WTC11 (cell line): ENCODE results near the gene NECTIN1. TPM values are rescaled to one million over a fixed set of nuclear protein-coding genes. Genes with fewer than 3 reads are reported as not detected.
A peak's percentile ranks its signal among the peaks of the same experiment; 100 is the strongest.

Experiments
- ATAC-seq: fragments of 200-7000 bp; cut with Tn5 transposase; 2 replicates; pipeline ENCODE4 v1.10.0; 2021; ENCODE audit warnings: mild to moderate bottlenecking, moderate library complexity
- CTCF ChIA-PET: fragments of 300-600 bp; sonication (Branson Sonifier 250); formaldehyde crosslinking; loops from one replicate; lab custom pipeline; 2021; ENCODE audit warnings: antibody characterized with exemption; lab: Charles Lee
- POLR2A ChIA-PET: fragments of 350-600 bp; sonication (Branson Sonifier 250); formaldehyde crosslinking; loops from one replicate; lab custom pipeline; 2021; ENCODE audit warnings: antibody characterized with exemption; lab: Charles Lee
- DNase-seq: peaks from one replicate; pipeline ENCODE4 v3.0.0; 2021; ENCODE audit warnings: low spot score
- H3K27ac Mint-ChIP-seq: 2 replicates; pipeline ENCODE4 v1.8.0; 2021; ENCODE audit warnings: mixed read lengths
- H3K27me3 Mint-ChIP-seq: 2 replicates; pipeline ENCODE4 v1.8.0; 2021; ENCODE audit warnings: low read depth, mild to moderate bottlenecking, moderate library complexity, mixed read lengths
- H3K36me3 Mint-ChIP-seq: 2 replicates; pipeline ENCODE4 v1.8.0; 2021; ENCODE audit warnings: mixed read lengths
- H3K4me1 Mint-ChIP-seq: 2 replicates; pipeline ENCODE4 v1.8.0; 2022; ENCODE audit warnings: mixed read lengths
- H3K4me3 Mint-ChIP-seq: 2 replicates; pipeline ENCODE4 v1.8.0; 2021; ENCODE audit warnings: mild to moderate bottlenecking, moderate library complexity, mixed read lengths
- H3K9me3 Mint-ChIP-seq: 2 replicates; pipeline ENCODE4 v1.8.0; 2021; ENCODE audit warnings: mixed read lengths
- EMX1 ChIP-seq: fragments of 250-450 bp; sonication (Bioruptor Pico); IDR thresholded peaks from 2 replicates; pipeline ENCODE4 v1.8.0; 2021; ENCODE audit warnings: mild to moderate bottlenecking
- ETV6 ChIP-seq: sonication (generic); formaldehyde crosslinking; IDR thresholded peaks from 2 replicates; pipeline ENCODE4 v1.8.1; 2022; ENCODE audit warnings: mild to moderate bottlenecking, missing genetic modification reagents
- FOXP1 ChIP-seq: sonication (generic); formaldehyde crosslinking; IDR thresholded peaks from 2 replicates; pipeline ENCODE4 v1.8.0; 2022; ENCODE audit warnings: missing genetic modification reagents, mild to moderate bottlenecking, moderate library complexity, borderline replicate concordance
- NFATC4 ChIP-seq: fragments of 250-450 bp; sonication (Bioruptor Pico); IDR thresholded peaks from 2 replicates; pipeline ENCODE4 v1.9.0; 2021; ENCODE audit warnings: mild to moderate bottlenecking
- ZNF138 ChIP-seq: sonication (generic); formaldehyde crosslinking; conservative IDR thresholded peaks from 2 replicates; pipeline ENCODE4 v1.8.1; 2022; ENCODE audit warnings: mild to moderate bottlenecking, moderate library complexity, missing genetic modification reagents
- total RNA-seq: library from RNA; stranded (reverse); gene quantifications from 3 replicates; pipeline ENCODE4 v1.2.3, GENCODE V29; 2021
- TF ChIP-seq, protein P1 (sequence below): fragments of 250-450 bp; sonication (Bioruptor Pico); IDR thresholded peaks from 2 replicates; pipeline ENCODE4 v1.9.0; 2021; ENCODE audit warnings: mild to moderate bottlenecking
- TF ChIP-seq, protein P2 (sequence below): sonication (generic); formaldehyde crosslinking; IDR thresholded peaks from 2 replicates; pipeline ENCODE4 v1.8.0; 2023; ENCODE audit warnings: missing genetic modification reagents, mild to moderate bottlenecking, borderline replicate concordance
- TF ChIP-seq, protein P3 (sequence below): sonication (generic); formaldehyde crosslinking; IDR thresholded peaks from 2 replicates; pipeline ENCODE4 v1.8.0; 2022; ENCODE audit warnings: mild to moderate bottlenecking, missing genetic modification reagents
- TF ChIP-seq, protein P4 (sequence below): sonication (generic); formaldehyde crosslinking; IDR thresholded peaks from 2 replicates; pipeline ENCODE4 v1.8.0; 2023; ENCODE audit warnings: mild to moderate bottlenecking, missing genetic modification reagents
- TF ChIP-seq, protein P5 (sequence below): sonication (generic); formaldehyde crosslinking; IDR thresholded peaks from 2 replicates; pipeline ENCODE4 v1.8.1; 2023; ENCODE audit warnings: mild to moderate bottlenecking, missing genetic modification reagents, moderate library complexity

Gene NECTIN1
- total RNA-seq, 1 experiment from 2014 or later, result 86.2 TPM

DNA sequence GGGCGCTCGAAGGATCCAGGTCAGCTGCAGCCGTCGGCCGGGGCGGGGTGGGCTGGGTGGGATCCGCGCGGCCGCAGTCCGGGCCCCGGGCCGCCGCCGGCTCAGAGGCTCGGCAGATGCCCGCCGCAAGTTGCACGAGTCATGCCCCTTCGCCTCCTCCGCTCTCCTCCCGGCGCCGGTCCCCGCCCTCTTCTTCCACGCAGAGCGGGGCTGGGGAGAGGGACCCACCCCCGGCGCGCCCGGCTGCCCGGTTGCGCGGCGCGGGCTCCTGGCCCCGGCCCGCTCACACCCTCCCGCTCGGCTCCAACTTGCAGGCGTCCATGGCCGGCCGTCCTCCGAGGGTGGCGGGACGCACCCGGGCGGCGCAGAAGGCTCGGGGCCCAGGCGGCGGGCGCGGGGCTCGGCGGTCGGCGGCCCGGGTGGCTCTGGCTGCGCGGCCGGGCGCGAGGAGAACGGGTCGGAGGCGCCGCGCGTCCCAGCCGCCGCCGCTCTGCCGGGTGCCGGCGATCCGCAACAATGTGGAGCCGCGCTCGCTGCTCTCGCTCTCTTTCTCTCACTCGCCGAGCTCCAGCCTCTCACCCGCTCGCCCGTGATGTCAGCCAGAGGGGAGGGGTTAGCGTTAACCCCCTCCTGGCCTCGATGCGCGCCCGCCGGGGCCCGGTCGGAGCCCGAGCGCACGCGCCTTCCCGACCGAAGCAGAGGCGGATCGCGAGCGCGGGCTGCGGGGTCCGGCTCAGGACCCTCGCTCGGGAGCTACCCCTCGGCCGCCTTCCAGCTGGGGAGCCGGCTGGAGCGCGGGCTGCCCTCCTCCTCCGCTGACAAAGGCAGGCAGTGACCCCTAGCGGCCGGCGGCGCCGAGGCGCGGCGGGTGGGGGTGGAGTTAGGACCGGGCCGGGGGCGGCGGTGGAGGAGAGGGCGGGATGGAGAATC, at the start of gene NECTIN1 (continued):
- TF ChIP-seq, protein P1, sequence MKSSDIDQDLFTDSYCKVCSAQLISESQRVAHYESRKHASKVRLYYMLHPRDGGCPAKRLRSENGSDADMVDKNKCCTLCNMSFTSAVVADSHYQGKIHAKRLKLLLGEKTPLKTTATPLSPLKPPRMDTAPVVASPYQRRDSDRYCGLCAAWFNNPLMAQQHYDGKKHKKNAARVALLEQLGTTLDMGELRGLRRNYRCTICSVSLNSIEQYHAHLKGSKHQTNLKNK, result no peak
- TF ChIP-seq, protein P2, sequence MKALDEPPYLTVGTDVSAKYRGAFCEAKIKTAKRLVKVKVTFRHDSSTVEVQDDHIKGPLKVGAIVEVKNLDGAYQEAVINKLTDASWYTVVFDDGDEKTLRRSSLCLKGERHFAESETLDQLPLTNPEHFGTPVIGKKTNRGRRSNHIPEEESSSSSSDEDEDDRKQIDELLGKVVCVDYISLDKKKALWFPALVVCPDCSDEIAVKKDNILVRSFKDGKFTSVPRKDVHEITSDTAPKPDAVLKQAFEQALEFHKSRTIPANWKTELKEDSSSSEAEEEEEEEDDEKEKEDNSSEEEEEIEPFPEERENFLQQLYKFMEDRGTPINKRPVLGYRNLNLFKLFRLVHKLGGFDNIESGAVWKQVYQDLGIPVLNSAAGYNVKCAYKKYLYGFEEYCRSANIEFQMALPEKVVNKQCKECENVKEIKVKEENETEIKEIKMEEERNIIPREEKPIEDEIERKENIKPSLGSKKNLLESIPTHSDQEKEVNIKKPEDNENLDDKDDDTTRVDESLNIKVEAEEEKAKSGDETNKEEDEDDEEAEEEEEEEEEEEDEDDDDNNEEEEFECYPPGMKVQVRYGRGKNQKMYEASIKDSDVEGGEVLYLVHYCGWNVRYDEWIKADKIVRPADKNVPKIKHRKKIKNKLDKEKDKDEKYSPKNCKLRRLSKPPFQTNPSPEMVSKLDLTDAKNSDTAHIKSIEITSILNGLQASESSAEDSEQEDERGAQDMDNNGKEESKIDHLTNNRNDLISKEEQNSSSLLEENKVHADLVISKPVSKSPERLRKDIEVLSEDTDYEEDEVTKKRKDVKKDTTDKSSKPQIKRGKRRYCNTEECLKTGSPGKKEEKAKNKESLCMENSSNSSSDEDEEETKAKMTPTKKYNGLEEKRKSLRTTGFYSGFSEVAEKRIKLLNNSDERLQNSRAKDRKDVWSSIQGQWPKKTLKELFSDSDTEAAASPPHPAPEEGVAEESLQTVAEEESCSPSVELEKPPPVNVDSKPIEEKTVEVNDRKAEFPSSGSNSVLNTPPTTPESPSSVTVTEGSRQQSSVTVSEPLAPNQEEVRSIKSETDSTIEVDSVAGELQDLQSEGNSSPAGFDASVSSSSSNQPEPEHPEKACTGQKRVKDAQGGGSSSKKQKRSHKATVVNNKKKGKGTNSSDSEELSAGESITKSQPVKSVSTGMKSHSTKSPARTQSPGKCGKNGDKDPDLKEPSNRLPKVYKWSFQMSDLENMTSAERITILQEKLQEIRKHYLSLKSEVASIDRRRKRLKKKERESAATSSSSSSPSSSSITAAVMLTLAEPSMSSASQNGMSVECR (CRISPR knock-in tag), result peak; percentile 72; the same call in 1 of the 2 replicates
- TF ChIP-seq, protein P3, sequence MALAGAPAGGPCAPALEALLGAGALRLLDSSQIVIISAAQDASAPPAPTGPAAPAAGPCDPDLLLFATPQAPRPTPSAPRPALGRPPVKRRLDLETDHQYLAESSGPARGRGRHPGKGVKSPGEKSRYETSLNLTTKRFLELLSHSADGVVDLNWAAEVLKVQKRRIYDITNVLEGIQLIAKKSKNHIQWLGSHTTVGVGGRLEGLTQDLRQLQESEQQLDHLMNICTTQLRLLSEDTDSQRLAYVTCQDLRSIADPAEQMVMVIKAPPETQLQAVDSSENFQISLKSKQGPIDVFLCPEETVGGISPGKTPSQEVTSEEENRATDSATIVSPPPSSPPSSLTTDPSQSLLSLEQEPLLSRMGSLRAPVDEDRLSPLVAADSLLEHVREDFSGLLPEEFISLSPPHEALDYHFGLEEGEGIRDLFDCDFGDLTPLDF (CRISPR knock-in tag), result peak; percentile 38; the same call in 1 of the 2 replicates
- TF ChIP-seq, protein P4, sequence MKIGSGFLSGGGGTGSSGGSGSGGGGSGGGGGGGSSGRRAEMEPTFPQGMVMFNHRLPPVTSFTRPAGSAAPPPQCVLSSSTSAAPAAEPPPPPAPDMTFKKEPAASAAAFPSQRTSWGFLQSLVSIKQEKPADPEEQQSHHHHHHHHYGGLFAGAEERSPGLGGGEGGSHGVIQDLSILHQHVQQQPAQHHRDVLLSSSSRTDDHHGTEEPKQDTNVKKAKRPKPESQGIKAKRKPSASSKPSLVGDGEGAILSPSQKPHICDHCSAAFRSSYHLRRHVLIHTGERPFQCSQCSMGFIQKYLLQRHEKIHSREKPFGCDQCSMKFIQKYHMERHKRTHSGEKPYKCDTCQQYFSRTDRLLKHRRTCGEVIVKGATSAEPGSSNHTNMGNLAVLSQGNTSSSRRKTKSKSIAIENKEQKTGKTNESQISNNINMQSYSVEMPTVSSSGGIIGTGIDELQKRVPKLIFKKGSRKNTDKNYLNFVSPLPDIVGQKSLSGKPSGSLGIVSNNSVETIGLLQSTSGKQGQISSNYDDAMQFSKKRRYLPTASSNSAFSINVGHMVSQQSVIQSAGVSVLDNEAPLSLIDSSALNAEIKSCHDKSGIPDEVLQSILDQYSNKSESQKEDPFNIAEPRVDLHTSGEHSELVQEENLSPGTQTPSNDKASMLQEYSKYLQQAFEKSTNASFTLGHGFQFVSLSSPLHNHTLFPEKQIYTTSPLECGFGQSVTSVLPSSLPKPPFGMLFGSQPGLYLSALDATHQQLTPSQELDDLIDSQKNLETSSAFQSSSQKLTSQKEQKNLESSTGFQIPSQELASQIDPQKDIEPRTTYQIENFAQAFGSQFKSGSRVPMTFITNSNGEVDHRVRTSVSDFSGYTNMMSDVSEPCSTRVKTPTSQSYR (CRISPR knock-in tag), result peak; percentile 73
- TF ChIP-seq NFATC4 (CRISPR knock-in tag) (no peak), ZNF138 (CRISPR knock-in tag) (0 out of 2 replicates have a peak, but pooled peaks have one; percentile 59), FOXP1 (CRISPR knock-in tag) (peak; percentile 68; the same call in 1 of the 2 replicates), ETV6 (CRISPR knock-in tag) (peak; percentile 76)
- TF ChIP-seq, protein P5, sequence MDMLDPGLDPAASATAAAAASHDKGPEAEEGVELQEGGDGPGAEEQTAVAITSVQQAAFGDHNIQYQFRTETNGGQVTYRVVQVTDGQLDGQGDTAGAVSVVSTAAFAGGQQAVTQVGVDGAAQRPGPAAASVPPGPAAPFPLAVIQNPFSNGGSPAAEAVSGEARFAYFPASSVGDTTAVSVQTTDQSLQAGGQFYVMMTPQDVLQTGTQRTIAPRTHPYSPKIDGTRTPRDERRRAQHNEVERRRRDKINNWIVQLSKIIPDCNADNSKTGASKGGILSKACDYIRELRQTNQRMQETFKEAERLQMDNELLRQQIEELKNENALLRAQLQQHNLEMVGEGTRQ (CRISPR knock-in tag), result peak; percentile 33; the same call in 1 of the 2 replicates

DNA sequence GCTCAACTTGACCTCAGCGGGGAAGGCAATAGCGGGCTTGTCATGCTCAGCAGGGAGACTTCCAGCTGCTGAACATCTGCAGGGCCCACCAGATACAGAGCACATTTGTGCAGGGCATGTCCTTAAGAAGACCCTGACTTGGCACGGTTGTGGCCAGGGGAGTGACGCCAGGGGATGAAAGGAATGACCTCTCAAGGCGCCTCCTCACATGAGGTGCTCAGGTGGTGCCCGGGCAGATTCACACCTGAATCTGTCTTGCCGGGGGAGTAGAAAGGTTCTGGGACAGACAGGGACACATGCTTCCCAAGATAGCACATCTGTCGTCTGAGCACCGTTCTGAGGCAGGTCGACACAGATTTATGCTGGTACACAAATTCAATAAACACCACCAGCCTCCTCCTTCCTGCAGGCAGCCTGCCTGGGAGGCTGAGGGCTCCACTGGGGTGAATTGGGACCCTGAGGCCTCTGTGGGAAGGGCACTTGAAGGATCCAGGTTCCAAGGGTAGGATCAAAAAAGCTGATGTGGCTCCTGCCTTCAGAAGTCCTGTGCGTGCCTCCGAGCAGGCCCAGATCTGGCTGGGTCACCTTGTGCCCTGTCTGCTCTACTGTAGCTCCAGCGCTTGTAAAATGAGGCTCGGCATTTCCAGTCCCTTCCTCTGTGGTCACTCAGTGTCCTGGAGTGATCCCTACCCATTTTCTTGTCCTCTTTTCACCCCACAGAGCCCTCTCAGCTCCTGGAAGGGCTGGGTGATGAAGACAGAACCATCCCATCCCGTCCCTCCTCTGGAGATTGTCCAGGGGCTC, 49.6 kb upstream of the NECTIN1 start:
- no peak for TF ChIP-seq EMX1 (CRISPR knock-in tag)
- TF ChIP-seq, all 79 proteins: peak for 0
- CTCF ChIA-PET, result interaction anchor here (0.6 to 1.8 kb wide), 3 partner anchors 38 to 153 kb away, joined by 3 to 4 read pairs (median 3); no protein-coding TSS in a partner anchor

More for the DNA sequence above, 49.6 kb upstream of the NECTIN1 start:
- DNase-seq (no peak), ATAC-seq (no peak)
- H3K27me3 Mint-ChIP-seq, result peaks cover 8% of the 10 kb centered on the region
- peaks cover 11% of the 10 kb centered on the region for H3K4me1 Mint-ChIP-seq
- no peaks in the 10 kb centered on the region for H3K9me3 Mint-ChIP-seq
- no peak overlapping the region for H3K4me3 Mint-ChIP-seq
- H3K27ac Mint-ChIP-seq, result no peak overlapping the region
- no peaks in the 10 kb centered on the region for H3K36me3 Mint-ChIP-seq
- POLR2A ChIA-PET, result no interaction called here
